Cerebellar cortex (tissue), 1 donor: Measurements from ENCODE around the gene SGCG.
"Not testable (repeated sequence)": the region's sequence is repeated elsewhere in the genome, so short reads cannot be mapped to it uniquely, and the experiment has no call there.

Experiments used
- DNase-seq: peaks from one replicate; pipeline ENCODE4 v3.0.0-alpha.2; 2015; ENCODE audit warnings: low spot score

Gene SGCG

GRCh38 chr13:23212671-23213070 is 31.9 kb downstream of the SGCG start:
- no peak for DNase-seq

DNA sequence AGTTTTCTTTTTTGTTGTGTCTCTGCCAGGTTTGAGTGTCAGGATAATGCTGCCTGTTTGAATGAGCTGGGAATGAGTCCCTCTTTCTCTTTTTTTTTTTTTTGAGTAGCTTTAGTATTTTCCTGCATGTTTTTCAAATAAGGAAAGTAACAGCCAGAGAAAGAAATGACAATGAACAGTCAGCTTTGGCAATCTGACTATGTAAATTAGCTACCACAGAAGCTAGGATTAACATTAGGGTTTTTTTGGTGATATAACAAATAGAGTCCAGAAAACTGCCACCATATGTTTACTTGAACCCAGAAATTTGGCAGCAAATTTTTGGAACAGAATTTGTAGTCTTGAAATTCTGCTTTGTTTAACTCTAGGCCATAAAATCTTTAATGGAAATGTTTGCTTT is 50.5 kb downstream of the SGCG start:
- DNase-seq, result no peak

- DNase-seq, result no peak
Measured at GRCh38 chr13:23235994-23236393, 55.2 kb downstream of the SGCG start.

DNA sequence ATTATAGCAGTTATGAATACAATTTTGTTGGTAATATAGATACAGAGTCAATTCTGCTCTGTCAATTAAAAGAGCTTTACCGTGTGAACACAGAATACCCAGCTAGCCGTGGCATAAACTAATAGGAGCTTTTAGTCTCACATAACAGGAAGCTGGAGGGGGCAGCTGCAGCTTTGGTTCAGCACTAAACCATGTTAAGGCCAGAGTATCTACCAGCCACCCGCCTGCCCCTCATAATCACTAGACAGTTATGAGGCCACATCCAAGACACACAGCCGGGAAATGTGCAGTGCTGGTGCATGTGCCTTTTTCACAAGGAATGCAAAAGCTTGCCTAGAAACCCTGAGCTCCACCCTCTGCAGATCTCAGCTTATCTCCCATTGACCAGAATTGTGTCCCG is 62.3 kb downstream of the SGCG start:
- DNase-seq, result no peak

- not testable (repeated sequence) for DNase-seq
Measured at GRCh38 chr13:23248410-23248809, 67.6 kb downstream of the SGCG start.

DNA sequence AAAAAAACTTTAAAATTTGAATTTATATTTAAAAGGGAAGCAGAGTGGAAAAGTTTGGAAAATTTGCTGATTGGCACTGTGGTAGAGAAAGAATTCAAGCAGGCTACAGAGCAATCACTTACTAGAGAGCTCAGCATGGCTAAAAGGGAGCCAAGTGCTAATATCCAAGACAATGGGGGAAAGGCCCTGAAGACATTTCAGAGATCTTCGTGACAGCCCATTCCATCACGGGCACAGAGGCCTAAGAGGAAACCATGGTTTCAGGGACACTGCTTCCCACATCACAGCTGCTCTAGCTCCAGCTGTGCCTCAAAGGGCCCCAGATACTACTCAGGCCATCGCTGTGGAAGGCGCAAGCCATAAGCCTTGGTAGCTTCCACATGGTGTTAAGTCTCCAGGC is 73.7 kb downstream of the SGCG start:
- no peak for DNase-seq

- DNase-seq, result no peak
Measured at GRCh38 chr13:23267571-23267970, 86.8 kb downstream of the SGCG start.

GRCh38 chr13:23268441-23268840 is 87.7 kb downstream of the SGCG start:
- no peak for DNase-seq

- no peak for DNase-seq
Measured at GRCh38 chr13:23271331-23271730, 90.6 kb downstream of the SGCG start.

- no peak for DNase-seq
Measured at GRCh38 chr13:23273498-23273897, 92.7 kb downstream of the SGCG start.

GRCh38 chr13:23279321-23279720 is 98.5 kb downstream of the SGCG start:
- no peak for DNase-seq

DNA sequence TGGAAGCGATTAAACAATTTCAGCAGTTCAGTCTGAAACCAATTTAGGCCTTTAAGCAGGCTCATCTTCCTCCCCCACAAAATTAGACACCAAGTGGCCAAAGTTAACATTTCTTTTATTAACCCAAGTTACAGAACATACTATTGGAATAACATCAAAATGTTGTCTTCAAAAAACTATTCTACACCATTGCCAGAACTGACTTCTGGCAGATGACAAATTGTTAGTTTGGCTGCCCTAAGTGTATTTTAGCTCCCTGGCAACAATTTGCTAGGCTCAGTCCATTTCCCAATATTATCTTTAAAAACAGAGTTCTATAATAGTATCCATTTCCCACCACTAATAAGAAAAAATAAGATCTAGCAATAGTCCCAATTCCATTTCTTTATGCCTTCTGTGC is 107.8 kb downstream of the SGCG start:
- no peak for DNase-seq

- DNase-seq, result no peak
Measured at GRCh38 chr13:23288995-23289394, 108.2 kb downstream of the SGCG start.

DNA sequence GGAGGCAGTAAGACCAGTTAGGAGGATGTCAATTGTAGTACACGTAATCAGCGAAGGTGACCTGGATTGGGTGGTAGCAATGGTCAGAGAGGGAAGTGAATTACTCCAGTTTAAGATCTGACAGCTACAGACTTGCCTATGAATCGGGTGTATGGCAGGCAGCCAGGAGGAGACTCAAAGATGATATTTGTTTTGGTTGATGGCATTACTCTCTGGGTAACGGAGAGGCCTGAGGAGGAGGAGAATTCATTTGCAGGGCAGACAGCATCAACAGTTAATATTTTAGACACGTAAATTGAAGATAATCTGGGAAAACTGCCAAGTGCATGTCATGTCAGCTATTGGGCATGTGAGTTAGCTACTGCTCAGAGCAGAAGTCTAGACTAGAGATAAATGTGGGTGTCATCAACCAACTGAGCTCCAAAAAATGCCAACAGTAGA is 109.2 kb downstream of the SGCG start:
- no peak for DNase-seq

DNA sequence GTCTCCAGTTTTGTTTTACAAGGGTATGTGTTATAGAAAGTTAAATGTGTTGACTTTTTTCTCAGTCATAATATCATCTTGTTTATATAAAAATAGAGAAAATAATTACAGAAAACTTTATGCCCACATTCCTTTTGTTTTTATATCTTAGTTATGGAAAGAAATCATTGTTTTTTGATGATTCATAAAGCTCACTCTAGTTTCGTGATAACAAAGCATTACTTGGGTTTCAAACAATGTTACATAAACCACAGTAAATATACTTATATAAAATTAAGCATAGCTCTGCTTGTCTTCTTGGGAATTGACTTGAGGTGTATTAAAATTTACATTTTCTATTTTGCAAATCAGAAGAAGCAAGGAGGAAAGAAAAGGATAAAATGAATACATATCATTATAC is 111.8 kb downstream of the SGCG start:
- no peak for DNase-seq

- not testable (repeated sequence) for DNase-seq
Measured at GRCh38 chr13:23314837-23315236, 134.1 kb downstream of the SGCG start.

DNA sequence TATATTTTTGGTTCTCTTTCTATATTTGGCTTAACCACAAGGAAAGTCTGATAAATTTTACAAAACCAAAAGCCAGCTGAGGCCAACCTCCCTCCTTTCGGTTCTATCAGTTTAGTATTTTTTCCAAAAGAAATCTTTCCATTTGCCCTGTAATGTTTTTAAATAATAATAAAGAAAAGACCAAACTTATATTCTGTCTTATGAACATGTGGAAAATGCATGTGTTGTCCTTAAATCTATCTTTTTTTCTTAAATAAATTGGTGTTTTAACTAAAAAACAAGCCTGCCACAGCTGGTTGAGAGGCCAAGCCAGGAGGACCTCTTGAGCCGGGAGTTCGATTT is 139.1 kb downstream of the SGCG start:
- DNase-seq, result no peak

DNA sequence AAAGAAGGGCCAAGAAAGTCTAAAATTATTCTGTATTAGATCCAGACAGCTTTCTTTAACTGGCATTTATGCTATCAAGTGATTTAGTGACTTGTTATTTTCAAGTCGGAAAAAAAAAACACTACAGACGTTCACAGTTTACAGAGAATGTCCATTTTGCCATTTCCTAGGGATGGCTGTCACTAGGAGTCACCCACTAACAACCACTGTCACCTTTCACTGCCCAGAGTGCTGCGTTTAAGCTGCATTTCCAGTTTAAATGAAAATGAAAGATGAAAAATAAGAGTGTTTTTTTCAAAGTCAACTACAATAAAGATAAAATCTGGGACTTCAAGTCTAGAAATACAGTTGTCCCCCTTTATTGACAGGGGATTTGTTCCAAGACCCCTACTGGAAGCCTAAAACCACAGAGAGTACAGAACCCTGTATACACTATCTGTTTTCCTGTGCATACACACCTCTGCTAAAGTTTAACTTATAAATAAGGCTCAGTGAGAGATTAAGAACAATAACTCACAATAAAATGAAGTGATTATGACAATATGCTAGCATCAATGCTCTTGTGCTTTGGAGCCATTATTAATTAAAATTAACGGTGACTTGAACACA is 140.3 kb downstream of the SGCG start:
- DNase-seq, result no peak

- no peak for DNase-seq
Measured at GRCh38 chr13:23321535-23322241, 140.9 kb downstream of the SGCG start.

- no peak for DNase-seq
Measured at GRCh38 chr13:23322353-23323336, 141.9 kb downstream of the SGCG start.

GRCh38 chr13:23323946-23324709 is 143.3 kb downstream of the SGCG start:
- DNase-seq, result no peak

- DNase-seq, result no peak
Measured at GRCh38 chr13:23325191-23325590, 144.4 kb downstream of the SGCG start.
